ENCODE data around the gene LRRC27.
A peak's percentile ranks its signal among the peaks of the same experiment; 100 is the strongest.
"Not testable (repeated sequence)": the region's sequence is repeated elsewhere in the genome, so short reads cannot be mapped to it uniquely, and the experiment has no call there.

The LRRC27 gene

DNA sequence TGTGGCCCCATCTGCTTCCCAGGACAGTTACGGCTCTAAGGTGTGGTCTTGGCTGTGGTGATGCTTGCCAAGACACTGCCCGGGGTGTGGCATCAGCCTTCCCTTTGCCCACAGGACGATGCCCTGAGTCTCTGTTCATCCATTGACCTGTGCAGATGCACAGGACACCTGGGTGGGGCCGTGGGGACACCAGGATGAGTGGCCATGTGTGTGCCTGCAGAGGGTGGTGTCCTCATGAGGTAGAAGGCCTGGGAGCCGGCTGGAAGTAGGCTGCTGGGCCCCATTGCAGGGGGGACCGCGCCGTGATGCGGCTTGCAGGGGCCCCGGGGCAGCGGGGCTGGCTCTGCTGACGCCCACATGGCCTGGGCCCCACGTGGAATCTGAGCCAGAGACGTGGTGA, 42.6 kb downstream of the LRRC27 start:
- DNase-seq (ENCODE audit: low read depth): no peak

DNA sequence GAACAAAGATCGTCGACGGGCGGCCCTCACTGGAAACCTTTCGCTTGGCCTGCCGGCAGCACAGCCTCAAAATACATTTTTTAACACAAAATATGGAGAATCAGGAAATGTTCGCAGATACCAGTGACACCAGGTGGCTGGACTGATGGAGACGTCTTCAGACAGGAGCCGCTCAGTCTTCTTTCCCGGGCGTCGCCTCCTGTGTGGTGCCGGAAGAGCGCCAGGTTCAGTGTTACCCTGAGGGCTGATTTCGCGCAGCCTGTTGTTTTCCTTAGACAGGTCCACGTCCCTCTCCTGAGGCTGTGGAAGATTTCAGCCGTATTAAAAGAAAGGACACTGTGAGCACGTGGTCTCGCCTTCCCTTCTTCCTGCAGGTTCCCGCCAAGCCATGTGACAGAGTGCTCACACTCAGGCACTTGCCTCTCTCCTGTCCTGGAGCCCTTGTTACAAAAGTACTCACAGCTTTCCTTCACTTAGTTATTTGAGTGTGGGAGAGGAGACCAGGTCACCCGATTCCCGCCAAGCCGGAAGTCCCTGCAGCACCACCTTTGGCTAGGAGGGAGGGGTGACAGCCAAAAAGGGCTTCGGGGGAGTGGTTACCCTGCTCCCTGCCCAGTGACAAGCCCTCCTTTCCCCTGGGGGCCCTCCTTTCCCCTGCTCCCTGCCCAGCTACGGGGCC, 43.3 kb downstream of the LRRC27 start:
- DNase-seq (ENCODE audit: low read depth): no peak

DNA sequence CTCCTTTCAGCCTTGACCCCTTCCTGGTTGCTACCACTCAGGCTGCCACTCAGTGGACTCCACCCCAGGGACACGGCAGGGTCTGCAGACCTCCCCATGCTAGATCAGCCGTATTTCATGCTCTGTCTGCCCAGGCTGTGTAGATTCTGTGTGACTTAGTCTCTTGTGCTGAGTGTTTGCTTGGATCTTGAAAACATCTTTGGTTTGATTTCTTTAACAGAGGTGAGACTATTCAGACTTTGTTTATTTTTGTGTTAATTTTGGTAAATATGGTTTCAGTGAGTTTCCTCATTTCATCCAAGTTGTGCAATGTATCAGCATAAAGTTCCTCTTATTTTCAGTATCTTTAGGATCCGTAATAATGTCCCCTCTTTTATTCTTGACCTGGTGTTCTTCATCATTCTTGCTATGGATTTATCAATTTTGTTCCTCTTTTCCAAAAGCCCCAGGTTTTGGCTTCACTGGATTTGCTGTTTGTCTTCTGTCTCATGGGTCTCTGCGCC, 43.9 kb downstream of the LRRC27 start:
- no peak for DNase-seq (ENCODE audit: low read depth)

DNA sequence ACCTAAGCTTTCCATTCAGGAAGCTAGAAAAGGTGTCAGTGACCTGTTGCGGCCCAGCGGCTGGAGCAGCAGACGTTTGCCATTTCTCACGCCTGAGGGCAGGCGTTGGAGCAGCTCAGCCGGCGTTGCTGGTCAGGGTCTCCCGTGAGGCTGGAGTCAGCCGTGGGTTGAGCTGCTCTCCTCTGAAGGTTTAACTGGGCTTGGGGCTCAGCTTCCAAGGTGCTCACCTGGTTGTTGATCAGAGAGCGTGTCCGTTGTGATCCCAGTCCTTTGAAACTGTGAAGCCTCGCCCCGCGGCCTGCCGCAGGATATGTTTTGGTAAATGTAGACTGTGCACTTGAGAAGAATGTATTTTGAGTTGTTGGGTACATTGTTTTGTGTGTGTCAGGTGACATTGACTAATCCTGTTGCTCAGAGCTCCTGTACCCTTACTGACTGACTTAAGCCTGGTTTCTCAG, 44.4 kb downstream of the LRRC27 start:
- DNase-seq (ENCODE audit: low read depth): no peak

DNA sequence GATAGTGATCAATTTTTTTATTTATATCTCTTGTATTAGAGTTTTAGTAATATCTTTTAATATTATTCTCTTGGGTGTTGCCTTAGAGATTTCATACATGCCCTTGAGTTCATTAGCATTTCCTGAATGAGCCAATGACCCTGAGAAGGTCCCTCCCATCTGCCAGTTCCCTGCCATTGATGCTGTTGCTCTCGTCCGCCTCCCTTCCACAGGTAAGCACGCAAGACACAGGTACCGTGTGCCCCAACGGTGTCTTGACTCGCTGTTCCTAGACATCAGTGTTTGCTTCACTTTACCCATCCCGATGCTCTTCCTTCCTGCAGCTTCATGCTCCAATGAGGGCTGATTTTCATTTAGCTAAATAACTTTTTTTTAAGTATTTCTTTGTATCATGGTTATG, 45.3 kb downstream of the LRRC27 start:
- no peak for DNase-seq (ENCODE audit: low read depth)

DNA sequence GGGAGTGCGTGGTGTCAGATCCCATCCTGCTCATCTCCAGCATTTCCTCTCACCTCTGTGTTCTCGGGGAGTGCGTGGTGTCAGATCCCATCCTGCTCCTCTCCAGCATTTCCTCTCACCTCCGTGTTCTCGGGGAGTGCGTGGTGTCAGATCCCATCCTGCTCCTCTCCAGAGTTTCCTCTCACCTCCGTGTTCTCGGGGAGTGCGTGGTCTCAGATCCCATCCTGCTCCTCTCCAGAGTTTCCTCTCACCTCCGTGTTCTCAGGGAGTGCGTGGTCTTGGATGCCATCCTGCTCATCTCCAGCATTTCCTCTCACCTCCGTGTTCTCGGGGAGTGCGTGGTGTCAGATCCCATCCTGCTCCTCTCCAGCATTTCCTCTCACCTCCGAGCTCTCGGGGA, 47.0 kb downstream of the LRRC27 start:
- not testable (repeated sequence) for DNase-seq (ENCODE audit: low read depth)

DNA sequence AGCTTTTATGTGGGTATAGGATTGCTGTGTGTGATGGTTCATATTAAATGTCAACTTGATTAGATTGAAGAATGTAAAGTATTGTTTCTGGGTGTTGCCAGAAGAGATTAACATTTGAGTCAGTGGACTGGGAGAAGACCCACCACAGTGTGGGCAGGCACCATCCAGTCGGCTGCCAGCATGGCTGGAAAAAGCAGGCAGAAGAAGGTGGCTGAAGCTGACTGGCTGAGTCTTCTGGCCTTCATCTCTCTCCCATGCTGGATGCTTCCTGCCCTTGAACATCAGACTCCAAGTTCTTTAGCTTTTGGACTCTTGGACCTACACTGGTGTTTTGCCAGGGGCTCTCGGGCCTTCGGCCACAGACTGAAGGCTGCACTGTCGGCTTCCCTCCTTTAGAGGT, 49.0 kb downstream of the LRRC27 start:
- not testable (repeated sequence) for DNase-seq (ENCODE audit: low read depth)

DNA sequence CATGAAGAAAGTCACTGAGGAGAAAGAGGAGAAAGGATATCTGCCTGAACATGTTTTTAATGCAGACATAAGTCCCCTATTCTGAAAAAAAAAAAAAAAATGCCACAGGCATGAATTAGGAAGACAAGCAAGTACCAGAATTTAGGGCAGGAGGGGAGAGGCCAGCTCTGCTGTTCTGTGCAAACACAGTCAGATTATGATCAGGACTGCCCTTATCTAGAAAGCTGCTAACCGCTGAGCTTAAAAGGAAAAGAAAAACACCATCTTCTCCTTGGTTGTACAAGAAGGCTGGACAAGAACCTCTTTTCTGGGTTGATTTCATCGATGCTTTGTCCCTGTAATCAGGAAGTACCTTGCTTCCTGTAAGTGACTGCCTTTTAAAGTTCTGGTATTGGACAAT, 49.7 kb downstream of the LRRC27 start:
- DNase-seq (ENCODE audit: low read depth): no peak

DNA sequence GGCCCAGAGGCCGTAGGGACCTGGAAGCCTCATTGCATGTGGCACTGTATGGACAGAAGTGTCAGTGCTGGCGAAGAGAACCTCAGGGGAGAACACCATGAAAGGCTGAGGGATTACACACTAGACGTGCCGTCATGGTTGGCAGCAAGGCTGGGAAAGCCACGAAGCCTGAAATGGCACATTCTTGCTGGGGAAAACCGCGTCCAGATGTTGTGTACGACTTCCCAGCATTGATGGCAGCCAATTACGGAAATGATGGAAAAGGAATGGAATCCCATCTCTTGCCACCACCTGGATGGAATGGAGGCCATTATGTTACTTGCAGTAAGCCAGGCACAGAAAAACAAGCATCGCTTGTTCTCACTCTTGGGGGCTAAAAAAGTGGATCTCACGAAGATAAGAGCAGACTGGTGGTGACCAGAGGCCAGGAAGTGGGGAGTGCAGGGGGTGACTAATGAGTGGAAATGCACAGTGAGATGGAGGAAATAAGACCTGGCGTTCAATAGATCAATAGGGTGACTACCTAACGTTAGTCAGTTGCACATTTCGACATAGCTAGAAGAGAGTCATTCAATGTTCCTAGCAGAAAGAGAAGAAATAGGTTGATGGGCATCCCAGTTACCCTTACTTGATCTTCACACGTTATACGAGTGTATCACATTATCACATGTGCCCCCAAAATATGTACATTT, 50.4 kb downstream of the LRRC27 start:
- DNase-seq (ENCODE audit: low read depth): peak; percentile 89

DNA sequence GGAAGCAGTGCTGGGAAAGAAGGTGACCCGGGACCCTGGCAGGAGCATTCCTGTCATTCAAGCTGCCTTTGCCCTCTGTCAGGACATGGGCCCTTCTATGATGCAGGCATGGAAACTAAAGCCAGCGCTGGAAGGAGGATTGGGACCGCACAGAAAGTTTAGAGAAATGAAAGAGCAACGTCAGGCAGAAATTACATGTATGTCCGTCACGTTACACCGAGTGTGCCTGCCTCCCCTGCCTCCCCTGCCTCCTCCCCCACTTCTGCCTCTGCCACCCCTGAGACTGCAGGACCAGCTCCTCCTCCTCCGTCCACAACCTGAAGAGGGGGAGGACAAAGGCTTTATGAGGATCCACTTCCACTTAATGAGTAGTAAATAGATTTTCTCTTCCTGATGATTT, 51.1 kb downstream of the LRRC27 start:
- no peak for DNase-seq (ENCODE audit: low read depth)

DNA sequence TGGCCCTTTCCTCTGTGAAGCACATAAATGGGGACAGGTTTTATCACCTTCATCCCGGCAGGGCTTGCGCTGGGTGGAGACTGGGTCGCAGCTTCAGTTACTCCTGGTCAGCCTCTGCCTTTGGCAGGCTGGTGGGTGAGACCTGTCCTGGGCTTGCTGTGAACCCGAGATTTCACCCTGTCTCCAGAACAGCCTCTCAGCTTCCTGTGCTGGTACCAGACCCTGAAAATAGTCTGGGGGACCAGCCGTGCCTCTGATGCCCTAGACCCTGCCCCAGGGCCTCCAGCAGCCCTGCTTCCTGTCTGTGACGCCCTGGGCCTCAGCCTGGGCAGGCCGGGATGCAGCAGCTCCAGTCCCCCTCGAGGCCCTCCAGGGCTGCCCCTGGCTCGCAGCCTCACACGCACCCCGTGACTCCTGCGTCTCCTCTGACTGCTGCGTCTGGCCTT, 51.8 kb downstream of the LRRC27 start:
- no peak for DNase-seq (ENCODE audit: low read depth)

DNA sequence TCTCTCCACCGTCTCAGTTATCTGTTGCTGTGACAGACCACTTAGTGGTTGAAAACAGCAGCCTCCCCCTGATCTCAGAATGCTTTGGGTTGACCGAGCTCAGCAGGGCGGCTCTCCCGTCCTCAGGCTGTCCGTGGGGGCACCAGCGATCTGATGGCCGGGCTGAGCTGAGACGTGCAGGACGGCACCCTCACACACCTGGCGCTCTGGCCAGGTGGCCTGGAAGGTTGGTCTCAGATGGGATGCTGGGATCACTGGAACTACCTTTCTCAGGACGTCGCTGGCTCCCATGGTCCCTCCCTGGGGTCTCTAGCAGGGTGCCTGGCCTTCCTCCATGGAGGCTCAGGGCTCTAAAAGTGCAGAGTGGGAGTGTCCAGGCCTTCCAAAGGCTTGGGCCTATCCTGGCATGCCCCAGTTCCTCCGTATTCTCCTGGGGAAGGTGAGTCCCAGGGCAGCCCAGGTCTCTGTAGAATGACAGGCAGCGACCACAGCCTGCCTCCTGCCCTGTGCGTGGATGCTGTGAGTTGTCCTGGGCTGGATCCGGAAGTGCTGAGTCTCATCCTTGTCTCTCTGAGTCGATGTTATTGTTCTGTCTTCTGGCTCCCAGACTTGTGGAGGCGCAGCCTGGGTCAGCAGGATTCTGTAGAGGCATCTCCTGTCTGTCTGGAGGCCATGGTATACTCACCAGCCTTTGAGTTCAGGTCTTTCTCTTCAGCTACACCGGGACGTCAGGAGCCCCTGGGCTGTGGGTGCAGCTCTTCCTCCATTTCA, 52.8 kb downstream of the LRRC27 start:
- DNase-seq (ENCODE audit: low read depth): no peak

DNA sequence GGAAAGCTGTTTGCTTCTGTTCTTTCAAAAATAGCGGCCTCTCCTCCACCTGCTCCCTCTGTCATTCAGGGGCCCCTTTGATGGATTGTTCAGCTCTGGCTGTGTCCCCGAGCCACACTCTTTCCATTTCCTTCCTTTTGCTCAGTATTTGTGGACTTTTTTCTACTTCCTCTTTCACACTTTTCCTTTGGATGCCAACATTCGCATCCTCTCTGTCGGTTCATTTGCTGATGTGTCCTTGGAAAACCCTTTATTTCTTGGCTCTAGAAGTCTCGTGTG, 53.3 kb downstream of the LRRC27 start:
- no peak for DNase-seq (ENCODE audit: low read depth)

DNA sequence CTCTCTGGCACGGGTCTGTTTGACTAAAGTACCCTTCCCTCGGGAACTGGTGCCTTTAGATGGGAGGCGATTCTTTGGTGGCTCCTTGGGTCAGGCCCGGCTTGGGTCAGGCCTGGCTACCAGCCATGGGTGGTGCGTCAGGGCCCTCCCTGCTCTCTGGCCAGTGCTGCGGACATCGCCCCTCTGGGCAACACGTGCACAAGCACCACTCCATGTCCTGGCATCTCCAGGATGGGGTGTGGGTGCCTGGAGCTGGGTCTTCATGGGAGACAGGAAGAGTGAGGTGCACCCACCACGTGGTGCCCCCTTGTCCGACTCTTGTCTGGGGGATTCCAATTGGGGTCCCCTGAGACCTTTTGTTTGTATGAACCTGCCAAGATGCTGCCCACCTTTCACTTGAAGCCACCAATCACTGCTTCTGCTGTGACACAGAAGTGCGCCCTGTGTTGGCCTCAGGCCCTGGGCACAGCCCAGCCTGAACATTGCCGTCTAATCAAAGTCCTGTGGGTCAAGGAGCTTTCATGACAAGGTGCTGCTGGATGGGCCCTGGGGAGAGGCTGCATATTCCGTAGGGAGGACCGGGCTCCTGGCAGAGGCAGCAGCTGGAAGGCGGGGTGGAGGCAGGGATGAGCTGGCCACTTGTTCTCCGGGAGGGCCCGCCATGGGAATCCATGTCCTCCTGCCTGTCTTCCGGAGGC, 53.9 kb downstream of the LRRC27 start:
- no peak for DNase-seq (ENCODE audit: low read depth)

DNA sequence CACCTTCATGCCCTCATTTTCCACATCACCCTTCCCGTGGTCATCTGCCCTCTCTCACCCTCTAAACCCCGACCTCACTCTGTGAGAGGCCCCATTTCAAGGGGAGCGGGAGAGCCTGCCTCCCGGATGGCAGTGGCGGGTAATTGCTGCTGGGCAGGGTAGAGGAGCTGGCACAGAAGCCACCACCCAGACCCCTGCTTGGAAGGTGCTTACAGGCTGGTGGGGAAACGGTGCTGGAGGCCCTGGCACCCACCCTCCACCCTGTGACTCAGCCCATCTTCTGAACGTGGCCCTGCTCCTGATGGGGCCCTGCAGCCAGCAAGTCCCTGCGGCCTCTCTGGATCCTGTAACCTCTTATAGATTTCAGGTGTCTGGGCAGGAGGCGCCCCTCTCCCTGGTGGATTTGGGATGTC, 54.4 kb downstream of the LRRC27 start:
- DNase-seq (ENCODE audit: low read depth): no peak

DNA sequence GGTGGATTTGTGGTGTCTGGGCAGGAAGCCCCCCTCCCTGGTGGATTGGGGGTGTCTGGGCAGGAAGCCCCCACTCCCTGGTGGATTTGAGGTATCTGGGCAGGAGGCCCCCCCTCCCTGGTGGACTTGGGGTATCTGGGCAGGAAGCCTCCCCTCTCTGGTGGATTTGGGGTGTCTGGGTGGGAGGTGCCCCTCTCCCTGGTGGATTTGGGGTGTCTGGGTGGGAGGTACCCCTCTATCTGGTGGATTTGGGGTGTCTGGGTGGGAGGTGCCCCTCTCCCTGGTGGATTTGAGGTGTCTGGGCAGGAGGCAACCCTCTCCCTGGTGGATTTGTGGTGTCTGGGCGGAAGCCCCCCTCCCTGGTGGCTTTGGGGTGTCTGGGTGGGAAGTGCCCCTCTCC, 54.9 kb downstream of the LRRC27 start:
- not testable (repeated sequence) for DNase-seq (ENCODE audit: low read depth)

DNA sequence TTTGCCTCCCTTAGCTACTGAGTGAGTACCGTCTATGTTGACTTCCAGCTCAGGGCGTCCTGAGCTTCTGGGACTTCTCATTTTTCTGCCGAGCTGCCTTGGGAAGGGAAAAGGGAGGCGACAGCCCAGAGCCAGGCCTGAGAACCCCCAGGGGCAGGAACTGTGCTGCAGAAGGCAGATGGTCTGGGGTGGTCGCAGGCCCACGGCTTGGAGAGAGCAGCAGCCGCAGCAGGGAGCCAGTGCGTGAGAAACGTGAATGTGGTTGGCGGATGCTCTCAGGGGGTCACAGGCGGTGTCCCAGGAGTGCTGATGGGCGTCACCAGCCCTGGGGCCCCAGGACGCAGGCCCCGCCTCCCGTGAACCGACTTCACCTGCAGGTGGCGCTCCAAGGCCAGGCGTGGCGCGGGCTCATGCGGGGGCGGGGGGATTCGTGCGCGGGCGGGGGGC, 55.8 kb downstream of the LRRC27 start:
- no peak for DNase-seq (ENCODE audit: low read depth)

DNA sequence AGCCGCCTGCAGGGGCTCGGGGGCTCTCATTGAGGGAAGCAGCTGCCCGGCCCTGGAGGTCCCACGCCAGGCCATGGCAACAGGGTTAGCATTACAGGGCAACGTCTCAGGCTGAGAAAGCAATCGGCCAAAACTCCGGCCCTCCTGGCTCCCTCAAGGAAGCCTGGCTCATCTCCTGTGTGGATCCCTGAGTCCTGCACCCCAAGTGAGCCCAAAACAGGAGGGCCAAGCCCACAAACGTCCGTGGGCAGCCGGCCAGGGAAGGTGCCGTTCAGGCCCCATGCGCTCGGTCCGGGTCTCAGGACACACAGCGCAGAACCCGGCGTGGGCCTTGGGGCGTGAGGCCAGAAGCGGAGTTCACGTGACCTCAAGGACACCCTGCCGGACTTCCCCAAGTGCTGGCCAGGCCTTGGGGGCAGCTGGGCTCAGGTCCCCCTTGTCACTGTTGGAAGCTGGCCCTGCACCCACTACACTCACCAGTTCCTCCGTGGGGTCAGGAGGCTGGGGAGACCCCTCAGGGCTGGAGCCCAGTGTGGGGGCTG, 57.0 kb downstream of the LRRC27 start:
- DNase-seq (ENCODE audit: low read depth): no peak

DNA sequence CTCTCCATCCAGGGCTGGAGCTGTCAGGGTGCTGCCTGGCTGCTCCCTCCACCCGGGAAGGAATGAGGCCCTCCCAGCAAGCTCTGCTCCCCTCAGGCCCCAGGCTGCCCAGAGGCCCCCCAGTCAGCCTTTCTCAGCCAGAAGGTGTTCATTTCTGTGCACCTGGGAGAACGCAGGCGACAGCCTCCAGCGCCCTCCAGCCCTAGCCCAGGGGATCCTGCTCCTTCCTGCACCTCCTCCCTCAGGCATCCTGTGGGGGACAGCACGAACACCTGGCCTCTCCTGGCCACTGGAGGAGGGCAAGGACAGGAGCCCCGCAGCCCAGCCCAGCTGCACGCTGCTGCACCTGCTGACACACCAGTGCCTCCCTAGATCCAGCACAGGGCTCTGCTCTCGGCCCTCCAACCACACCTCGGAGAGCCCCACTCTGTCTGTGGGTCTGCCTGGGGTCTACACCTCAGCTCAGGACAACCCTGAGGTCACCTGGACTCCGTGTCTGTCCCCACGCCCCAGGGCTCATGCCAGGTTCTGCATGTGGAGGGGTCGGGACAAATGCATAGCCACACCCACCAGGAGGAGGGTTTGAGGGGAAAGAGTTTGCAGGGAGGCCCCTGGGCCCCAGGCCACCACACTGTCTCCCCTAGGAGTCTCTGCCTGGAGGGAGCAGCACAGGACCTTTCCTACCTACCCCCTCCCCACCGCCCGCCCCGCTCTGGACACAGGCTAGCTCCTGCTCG, 57.6 kb downstream of the LRRC27 start:
- DNase-seq (ENCODE audit: low read depth): no peak

DNA sequence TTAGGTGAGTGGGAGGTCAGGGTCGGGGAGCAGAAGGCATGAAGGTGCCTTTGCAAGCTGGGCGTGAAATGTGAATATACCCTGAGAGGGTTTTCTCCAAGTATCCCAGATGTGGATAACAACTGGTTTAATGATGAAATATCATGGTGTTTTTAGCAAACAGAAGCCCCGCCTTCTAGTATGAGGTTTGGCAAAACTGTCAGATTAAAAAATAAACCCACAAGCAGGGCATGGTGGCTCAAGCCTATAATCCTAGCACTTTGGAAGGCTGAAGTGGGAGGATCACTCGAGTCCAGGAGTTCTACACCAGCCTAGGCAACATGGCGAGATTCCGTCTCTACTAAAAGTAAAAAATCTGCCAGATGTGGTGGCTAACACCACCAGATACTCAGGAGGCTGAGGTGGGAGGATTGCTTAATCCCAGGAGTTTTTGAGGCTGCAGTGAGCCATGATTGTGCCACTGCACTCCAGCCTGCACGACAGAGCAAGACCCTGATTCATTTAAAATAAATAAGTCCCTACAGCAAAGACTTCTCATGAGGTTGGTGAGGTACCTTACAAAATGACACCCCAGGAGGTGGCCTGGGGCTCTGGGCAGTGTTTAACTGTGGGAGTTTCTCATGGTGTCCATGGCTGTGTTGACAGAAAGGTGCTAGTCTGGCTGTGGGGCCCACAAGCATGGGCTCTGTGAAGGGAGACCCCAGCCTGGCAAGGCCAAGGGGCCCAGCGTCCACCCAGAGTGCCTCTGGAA, 58.4 kb downstream of the LRRC27 start:
- no peak for DNase-seq (ENCODE audit: low read depth)

All from GM04503 (cell line).